ENCODE results near the gene ZBTB16.

- TF ChIP-seq, protein P1, sequence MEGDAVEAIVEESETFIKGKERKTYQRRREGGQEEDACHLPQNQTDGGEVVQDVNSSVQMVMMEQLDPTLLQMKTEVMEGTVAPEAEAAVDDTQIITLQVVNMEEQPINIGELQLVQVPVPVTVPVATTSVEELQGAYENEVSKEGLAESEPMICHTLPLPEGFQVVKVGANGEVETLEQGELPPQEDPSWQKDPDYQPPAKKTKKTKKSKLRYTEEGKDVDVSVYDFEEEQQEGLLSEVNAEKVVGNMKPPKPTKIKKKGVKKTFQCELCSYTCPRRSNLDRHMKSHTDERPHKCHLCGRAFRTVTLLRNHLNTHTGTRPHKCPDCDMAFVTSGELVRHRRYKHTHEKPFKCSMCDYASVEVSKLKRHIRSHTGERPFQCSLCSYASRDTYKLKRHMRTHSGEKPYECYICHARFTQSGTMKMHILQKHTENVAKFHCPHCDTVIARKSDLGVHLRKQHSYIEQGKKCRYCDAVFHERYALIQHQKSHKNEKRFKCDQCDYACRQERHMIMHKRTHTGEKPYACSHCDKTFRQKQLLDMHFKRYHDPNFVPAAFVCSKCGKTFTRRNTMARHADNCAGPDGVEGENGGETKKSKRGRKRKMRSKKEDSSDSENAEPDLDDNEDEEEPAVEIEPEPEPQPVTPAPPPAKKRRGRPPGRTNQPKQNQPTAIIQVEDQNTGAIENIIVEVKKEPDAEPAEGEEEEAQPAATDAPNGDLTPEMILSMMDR (IDR thresholded peaks at IDR 0.05) = peak in 5 of 7 experiments; percentile 45 to 70 (median 58)
- TF ChIP-seq EP300 (IDR thresholded peaks at IDR 0.05) (no peak), POLR2A (IDR thresholded peaks at IDR 0.05) (no peak), POLR2AphosphoS5 (IDR thresholded peaks at IDR 0.05) (peak in 1 of 3 donors; percentile 13)
Observed at GRCh38 chr11:114075891-114076441, 16.5 kb downstream of the ZBTB16 start.

Measured in stomach (tissue), 4 donors.